Measurements from ENCODE around the gene JUND. TPM values are rescaled to one million over a fixed set of nuclear protein-coding genes. Genes with fewer than 3 reads are reported as not detected.

The JUND gene
- total RNA-seq, 1 donor from 2014 or later = 129 TPM

- no peak overlapping the region for H3K4me3 Mint-ChIP-seq (ENCODE audit: unreplicated experiment)
- H3K36me3 Mint-ChIP-seq (ENCODE audit: low read depth, unreplicated experiment) = peaks cover 3% of the 10 kb centered on the region
- peaks cover 9% of the 10 kb centered on the region for H3K27me3 Mint-ChIP-seq (ENCODE audit: unreplicated experiment)
- H3K27ac Mint-ChIP-seq (ENCODE audit: unreplicated experiment) = no peak overlapping the region
- H3K4me1 Mint-ChIP-seq (ENCODE audit: unreplicated experiment) = peaks cover 9% of the 10 kb centered on the region
- no peaks in the 10 kb centered on the region for H3K9me3 Mint-ChIP-seq (ENCODE audit: unreplicated experiment)
- DNase-seq (ENCODE audit: low spot score) = no peak
- no peak for TF ChIP-seq CTCF (IDR thresholded peaks at IDR 0.05; ENCODE audit: unreplicated experiment)
Measured at GRCh38 chr19:18287836-18288772, 6.7 kb upstream of the JUND start.

GRCh38 chr19:18286973-18287635, 5.7 kb upstream of the JUND start:
- Mint-ChIP-seq H3K4me3 (ENCODE audit: unreplicated experiment) (peak overlapping the region; percentile 62), H3K27ac (ENCODE audit: unreplicated experiment) (no peak overlapping the region), H3K9me3 (ENCODE audit: unreplicated experiment) (no peaks in the 10 kb centered on the region), H3K36me3 (ENCODE audit: low read depth, unreplicated experiment) (peaks cover 3% of the 10 kb centered on the region), H3K27me3 (ENCODE audit: unreplicated experiment) (peaks cover 17% of the 10 kb centered on the region), H3K4me1 (ENCODE audit: unreplicated experiment) (peaks cover 14% of the 10 kb centered on the region)
- DNase-seq (ENCODE audit: low spot score) = no peak
- TF ChIP-seq CTCF (IDR thresholded peaks at IDR 0.05; ENCODE audit: unreplicated experiment) = no peak

GRCh38 chr19:18284712-18285360, 3.4 kb upstream of the JUND start:
- DNase-seq (ENCODE audit: low spot score) = no peak
- no peak for TF ChIP-seq CTCF (IDR thresholded peaks at IDR 0.05; ENCODE audit: unreplicated experiment)
- H3K27ac Mint-ChIP-seq (ENCODE audit: unreplicated experiment) = no peak overlapping the region

GRCh38 chr19:18283338-18283737, 1.9 kb upstream of the JUND start:
- Mint-ChIP-seq H3K9me3 (ENCODE audit: unreplicated experiment) (no peaks in the 10 kb centered on the region), H3K4me3 (ENCODE audit: unreplicated experiment) (no peak overlapping the region), H3K4me1 (ENCODE audit: unreplicated experiment) (peaks cover 25% of the 10 kb centered on the region), H3K36me3 (ENCODE audit: low read depth, unreplicated experiment) (peaks cover 14% of the 10 kb centered on the region), H3K27ac (ENCODE audit: unreplicated experiment) (peak overlapping the region; percentile 70), H3K27me3 (ENCODE audit: unreplicated experiment) (peaks cover 37% of the 10 kb centered on the region)
- TF ChIP-seq CTCF (IDR thresholded peaks at IDR 0.05; ENCODE audit: unreplicated experiment) = no peak
- no peak for DNase-seq (ENCODE audit: low spot score)

More at GRCh38 chr19:18284712-18285360, 3.4 kb upstream of the JUND start:
- no peaks in the 10 kb centered on the region for H3K9me3 Mint-ChIP-seq (ENCODE audit: unreplicated experiment)
- peaks cover 22% of the 10 kb centered on the region for H3K27me3 Mint-ChIP-seq (ENCODE audit: unreplicated experiment)
- H3K4me1 Mint-ChIP-seq (ENCODE audit: unreplicated experiment) = peaks cover 12% of the 10 kb centered on the region
- H3K36me3 Mint-ChIP-seq (ENCODE audit: low read depth, unreplicated experiment) = peaks cover 1% of the 10 kb centered on the region
- H3K4me3 Mint-ChIP-seq (ENCODE audit: unreplicated experiment) = no peak overlapping the region
